MM.1S (cell line): ENCODE data around the gene NLE1.
"Not testable (repeated sequence)": the region's sequence is repeated elsewhere in the genome, so short reads cannot be mapped to it uniquely, and the experiment has no call there.

Experiments
- DNase-seq: peaks from one replicate; pipeline ENCODE4 v3.0.0-alpha.2; 2015
- H2AFZ ChIP-seq: fragments of 300-600 bp; sonication (generic); 2 replicates; pipeline ENCODE4 v1.6.0; 2016; ENCODE audit warnings: antibody characterized with exemption, low read length
- H3F3A ChIP-seq: fragments of 300-600 bp; sonication (generic); 2 replicates; pipeline ENCODE4 v1.6.1; 2016; ENCODE audit warnings: mild to moderate bottlenecking, antibody characterized with exemption, low read length, moderate library complexity, mixed read lengths; ENCODE audit not compliant: insufficient read depth
- H3K27ac ChIP-seq: fragments of 300-600 bp; sonication (generic); 2 replicates; pipeline ENCODE4 v1.5.1; 2016; ENCODE audit warnings: mild to moderate bottlenecking, low read length
- H3K27me3 ChIP-seq: fragments of 300-600 bp; sonication (generic); replicated peaks from 2 replicates; pipeline ENCODE4 v1.6.0; 2016; ENCODE audit warnings: low read length; ENCODE audit not compliant: insufficient read depth
- H3K36me3 ChIP-seq: fragments of 300-600 bp; sonication (generic); replicated peaks from 2 replicates; pipeline ENCODE4 v1.6.1; 2016; ENCODE audit warnings: mild to moderate bottlenecking, low read length, mixed read lengths; ENCODE audit not compliant: insufficient read depth
- H3K4me1 ChIP-seq: fragments of 300-600 bp; sonication (generic); 2 replicates; pipeline ENCODE4 v1.6.1; 2016; ENCODE audit warnings: low read length, mixed read lengths
- H3K4me2 ChIP-seq: fragments of 300-600 bp; sonication (generic); 2 replicates; pipeline ENCODE4 v1.6.0; 2016; ENCODE audit warnings: low read depth, low read length
- H3K4me3 ChIP-seq: fragments of 300-600 bp; sonication (generic); 2 replicates; pipeline ENCODE4 v1.5.1; 2016; ENCODE audit warnings: low read length, mixed read lengths
- H3K79me2 ChIP-seq: fragments of 300-600 bp; sonication (generic); 2 replicates; pipeline ENCODE4 v1.6.1; 2016; ENCODE audit warnings: mixed run types, low read length, mixed read lengths
- H3K9ac ChIP-seq: fragments of 300-600 bp; sonication (generic); 2 replicates; pipeline ENCODE4 v1.6.1; 2016; ENCODE audit warnings: low read length, mixed read lengths
- H3K9me2 ChIP-seq: fragments of 300-600 bp; sonication (generic); replicated peaks from 2 replicates; pipeline ENCODE4 v1.6.1; 2016; ENCODE audit warnings: mild to moderate bottlenecking, low read length, mixed read lengths; ENCODE audit not compliant: insufficient read depth
- H3K9me3 ChIP-seq: fragments of 300-600 bp; sonication (generic); replicated peaks from 2 replicates; pipeline ENCODE4 v1.6.1; 2016; ENCODE audit warnings: mild to moderate bottlenecking, low read length, mixed read lengths; ENCODE audit not compliant: insufficient read depth
- H4K20me1 ChIP-seq: fragments of 300-600 bp; sonication (generic); 2 replicates; pipeline ENCODE4 v1.6.1; 2016; ENCODE audit warnings: mild to moderate bottlenecking, low read length, moderate library complexity, mixed read lengths; ENCODE audit not compliant: insufficient read depth
- CTCF ChIP-seq: fragments of 300-600 bp; sonication (generic); IDR thresholded peaks from 2 replicates; pipeline ENCODE4 v1.5.1; 2016; ENCODE audit warnings: antibody characterized with exemption, low read length, mixed read lengths
- EZH2 ChIP-seq: fragments of 300-600 bp; sonication (generic); optimal IDR thresholded peaks from 2 replicates; pipeline ENCODE3; 2017; ENCODE audit warnings: low read depth, mild to moderate bottlenecking, antibody characterized with exemption, low read length, mixed read lengths
- EZH2phosphoT487 ChIP-seq: fragments of 300-600 bp; sonication (generic); IDR thresholded peaks from 2 replicates; pipeline ENCODE4 v1.6.1; 2018; ENCODE audit warnings: antibody characterized with exemption, low read length

Gene NLE1

GRCh38 chr17:35119370-35120165, 22.5 kb downstream of the NLE1 start, which contains the start of gene RAD51D:
Gene RAD51D (minus strand): TSS chr17:35119860. CDS start chr17:35119613, 247 bp downstream.
- DNase-seq, result peak; percentile 75
- no peaks in the 10 kb centered on the region for H3F3A ChIP-seq
- peaks cover 36% of the 10 kb centered on the region for H3K79me2 ChIP-seq
- no peaks in the 10 kb centered on the region for H4K20me1 ChIP-seq
- H3K9ac ChIP-seq, result peak within 1 kb of the TSS; percentile 82
- H3K27ac ChIP-seq, result peak within 1 kb of the TSS; percentile 31; the same call in 1 of the 2 replicates
- H3K9me3 ChIP-seq, result no peaks in the 10 kb centered on the region
- H3K9me2 ChIP-seq, result no peaks in the 10 kb centered on the region
- no peaks in the 10 kb centered on the region for H3K4me1 ChIP-seq
- no peaks in the 10 kb centered on the region for H3K27me3 ChIP-seq
- peak within 1 kb of the TSS; percentile 97 for H2AFZ ChIP-seq
- H3K4me2 ChIP-seq, result peak within 1 kb of the TSS; percentile 99
- H3K36me3 ChIP-seq, result no peaks in the 10 kb centered on the region
- TF ChIP-seq CTCF (peak; percentile 89), EZH2 (no peak), EZH2phosphoT487 (no peak)
- H3K4me3 ChIP-seq, result peak within 1 kb of the TSS; percentile 78

- Histone ChIP-seq H3K27ac (no peak overlapping the region), H3K4me3 (no peak overlapping the region), H2AFZ (no peak overlapping the region)
These were observed 24.1 kb downstream of the NLE1 start for GRCh38 chr17:35117984-35118383.

GRCh38 chr17:35116845-35117244, 25.3 kb downstream of the NLE1 start:
- no peaks in the 10 kb centered on the region for H3K9me2 ChIP-seq
- no peaks in the 10 kb centered on the region for H3K4me1 ChIP-seq
- no peaks in the 10 kb centered on the region for H3K9me3 ChIP-seq
- TF ChIP-seq CTCF (no peak), EZH2 (no peak), EZH2phosphoT487 (no peak)
- no peaks in the 10 kb centered on the region for H3F3A ChIP-seq
- H3K4me3 ChIP-seq, result no peak overlapping the region
- H3K27me3 ChIP-seq, result no peaks in the 10 kb centered on the region
- H3K4me2 ChIP-seq, result no peak overlapping the region
- H3K27ac ChIP-seq, result no peak overlapping the region
- peaks cover 45% of the 10 kb centered on the region for H3K79me2 ChIP-seq
- H4K20me1 ChIP-seq, result no peaks in the 10 kb centered on the region
- DNase-seq, result no peak
- no peak overlapping the region for H3K9ac ChIP-seq
- no peaks in the 10 kb centered on the region for H3K36me3 ChIP-seq
- no peak overlapping the region for H2AFZ ChIP-seq

More at GRCh38 chr17:35117984-35118383, 24.1 kb downstream of the NLE1 start:
- no peaks in the 10 kb centered on the region for H3K9me3 ChIP-seq
- no peaks in the 10 kb centered on the region for H3K4me1 ChIP-seq
- H3K9me2 ChIP-seq, result no peaks in the 10 kb centered on the region
- peak; percentile 53 for TF ChIP-seq CTCF
- no peak for TF ChIP-seq EZH2phosphoT487
- DNase-seq, result peak; percentile 56
- H4K20me1 ChIP-seq, result no peaks in the 10 kb centered on the region
- H3K79me2 ChIP-seq, result peaks cover 37% of the 10 kb centered on the region
- no peaks in the 10 kb centered on the region for H3F3A ChIP-seq
- no peaks in the 10 kb centered on the region for H3K27me3 ChIP-seq
- H3K36me3 ChIP-seq, result no peaks in the 10 kb centered on the region
- H3K9ac ChIP-seq, result 0 out of 2 replicates have a peak overlapping the region, but pooled peaks have one; percentile 7
- peak overlapping the region; percentile 99; the same call in 1 of the 2 replicates for H3K4me2 ChIP-seq

- not testable (repeated sequence) for H3K27me3 ChIP-seq
These were observed 31.3 kb downstream of the NLE1 start for GRCh38 chr17:35110791-35111190.

More at GRCh38 chr17:35110791-35111190, 31.3 kb downstream of the NLE1 start:
- H3F3A ChIP-seq, H3K9me3 ChIP-seq, H3K4me2 ChIP-seq, H3K9ac ChIP-seq, H3K4me1 ChIP-seq, DNase-seq, H3K27ac ChIP-seq, H4K20me1 ChIP-seq, H2AFZ ChIP-seq, H3K36me3 ChIP-seq, H3K4me3 ChIP-seq, H3K9me2 ChIP-seq: not testable (repeated sequence)
- peaks cover 16% of the 10 kb centered on the region for H3K79me2 ChIP-seq
